Skin of body (tissue), 2 donors: ENCODE measurements around the gene DOCK1. TPM values are rescaled to one million over a fixed set of nuclear protein-coding genes. Genes with fewer than 3 reads are reported as not detected.
"Not testable (repeated sequence)": the region's sequence is repeated elsewhere in the genome, so short reads cannot be mapped to it uniquely, and the experiment has no call there.

Experiments used
- DNase-seq: peaks from one replicate; lab custom pipeline; 2025; lab: John Stamatoyannopoulos, UW
- total RNA-seq: library from RNA; depleted of rRNA; stranded (reverse); fragments of >200 nt; gene quantifications from one replicate; pipeline ENCODE4 v1.2.3, GENCODE V29; 2014

DOCK1 gene
- total RNA-seq, 1 donor from 2014 or later = 80.8 TPM

- no peak for DNase-seq
Measured at GRCh38 chr10:127302343-127302742, 397.1 kb downstream of the DOCK1 start.

GRCh38 chr10:127303105-127303504, 397.9 kb downstream of the DOCK1 start:
- DNase-seq = no peak

- no peak for DNase-seq
Measured at GRCh38 chr10:127303746-127304145, 398.5 kb downstream of the DOCK1 start.

GRCh38 chr10:127306479-127306878, 401.3 kb downstream of the DOCK1 start:
- DNase-seq = no peak

GRCh38 chr10:127307338-127307737, 402.1 kb downstream of the DOCK1 start:
- no peak for DNase-seq

GRCh38 chr10:127308031-127308430, 402.8 kb downstream of the DOCK1 start:
- DNase-seq = no peak

GRCh38 chr10:127309619-127310018, 404.4 kb downstream of the DOCK1 start:
- not testable (repeated sequence) for DNase-seq

- DNase-seq = no peak
Measured at GRCh38 chr10:127310430-127310829, 405.2 kb downstream of the DOCK1 start.

GRCh38 chr10:127310923-127311322, 405.7 kb downstream of the DOCK1 start:
- no peak for DNase-seq

- DNase-seq = no peak
Measured at GRCh38 chr10:127313996-127314700, 408.9 kb downstream of the DOCK1 start.

- no peak for DNase-seq
Measured at GRCh38 chr10:127314797-127315196, 409.6 kb downstream of the DOCK1 start.

GRCh38 chr10:127315888-127316287, 410.7 kb downstream of the DOCK1 start:
- DNase-seq = no peak

GRCh38 chr10:127318396-127318795, 413.2 kb downstream of the DOCK1 start:
- no peak for DNase-seq

- DNase-seq = no peak
Measured at GRCh38 chr10:127319271-127319670, 414.0 kb downstream of the DOCK1 start.

- DNase-seq = no peak
Measured at GRCh38 chr10:127319691-127320090, 414.5 kb downstream of the DOCK1 start.

GRCh38 chr10:127320176-127320575, 414.9 kb downstream of the DOCK1 start:
- no peak for DNase-seq

GRCh38 chr10:127322286-127322685, 417.1 kb downstream of the DOCK1 start:
- no peak for DNase-seq

- DNase-seq = no peak
Measured at GRCh38 chr10:127325506-127325905, 420.3 kb downstream of the DOCK1 start.

GRCh38 chr10:127326883-127327282, 421.7 kb downstream of the DOCK1 start:
- no peak for DNase-seq

- no peak for DNase-seq
Measured at GRCh38 chr10:127331696-127332095, 426.5 kb downstream of the DOCK1 start.

GRCh38 chr10:127332631-127333030, 427.4 kb downstream of the DOCK1 start:
- DNase-seq = no peak

GRCh38 chr10:127337801-127338200, 432.6 kb downstream of the DOCK1 start:
- DNase-seq = no peak

GRCh38 chr10:127338399-127339110, 433.3 kb downstream of the DOCK1 start:
- DNase-seq = no peak
